ENCODE data around the gene MROH2B. TPM values are rescaled to one million over a fixed set of nuclear protein-coding genes. Genes with fewer than 3 reads are reported as not detected.

The MROH2B gene
- total RNA-seq, 1 donor: not detected

DNA sequence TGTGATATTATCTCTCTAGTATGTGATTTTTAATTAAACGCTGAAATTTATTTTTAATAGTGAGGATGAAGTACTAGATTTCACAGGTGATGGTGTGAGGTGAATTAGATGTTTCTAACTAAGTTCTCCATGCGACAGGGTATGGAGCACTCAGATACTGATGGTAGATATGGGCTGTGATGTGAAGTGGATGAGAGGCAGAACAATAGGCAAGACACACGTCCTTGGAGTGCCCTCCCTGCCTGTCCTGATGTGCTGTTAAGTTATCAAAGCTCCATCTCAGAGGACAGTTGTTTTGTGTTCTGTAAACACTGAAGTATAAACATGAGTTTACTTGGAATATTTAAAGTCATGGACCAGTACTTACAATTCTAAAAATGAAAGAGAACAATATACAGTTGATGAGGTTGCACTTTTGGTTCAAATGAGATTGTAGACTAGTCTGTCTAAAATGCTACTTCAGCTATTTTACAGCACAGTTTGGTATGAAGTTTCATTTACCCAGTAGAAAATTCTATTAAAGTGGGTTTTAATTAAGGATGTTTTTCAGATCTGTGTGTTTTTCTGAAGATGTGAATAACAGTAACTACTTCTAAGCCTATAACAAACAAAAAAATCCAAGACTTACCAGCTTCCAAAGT is 97.7 kb downstream of the MROH2B start:
- DNase-seq (ENCODE audit: low read depth in 2 of 3, low spot score in 2 of 3): no peak

GRCh38 chr5:40972434-40972833 is 98.7 kb downstream of the MROH2B start:
- no peak for DNase-seq (ENCODE audit: low read depth in 2 of 3, low spot score in 2 of 3)

DNA sequence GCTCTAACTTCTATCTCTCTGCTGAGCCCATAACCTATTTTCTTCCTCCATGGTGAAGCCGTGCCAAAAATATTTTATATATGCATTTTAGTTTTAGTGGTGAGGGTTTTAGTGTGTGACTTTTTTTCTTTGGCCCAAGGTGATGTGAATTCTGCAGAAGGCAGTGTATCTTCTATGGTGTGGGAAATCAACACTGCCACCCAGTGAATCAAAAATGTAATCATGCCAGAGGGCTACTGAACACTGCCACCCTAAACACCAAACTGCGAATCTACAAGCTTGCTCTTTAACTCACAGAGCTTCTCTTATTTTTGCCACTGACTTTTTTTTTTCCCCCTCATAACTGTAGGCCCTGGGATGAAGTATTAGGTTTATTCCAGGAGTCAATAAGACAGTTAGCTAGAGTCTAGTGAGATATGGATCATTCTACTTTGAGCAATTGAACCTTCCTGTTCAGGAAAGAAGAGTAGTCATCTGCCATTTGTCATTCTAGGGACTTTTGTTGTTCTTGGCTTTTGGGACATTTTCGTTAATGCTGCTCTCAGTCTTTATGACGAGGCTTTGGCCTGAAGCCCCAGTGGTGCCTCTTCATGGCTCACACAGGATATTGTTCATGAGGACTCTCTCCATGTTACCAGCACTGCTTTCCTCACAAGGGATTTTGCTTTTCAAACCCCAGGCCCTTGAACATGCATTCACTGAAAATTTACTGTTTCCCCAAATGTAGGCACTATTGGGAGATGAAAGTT is 108.8 kb downstream of the MROH2B start:
- no peak for DNase-seq (ENCODE audit: low read depth in 2 of 3, low spot score in 2 of 3)

DNA sequence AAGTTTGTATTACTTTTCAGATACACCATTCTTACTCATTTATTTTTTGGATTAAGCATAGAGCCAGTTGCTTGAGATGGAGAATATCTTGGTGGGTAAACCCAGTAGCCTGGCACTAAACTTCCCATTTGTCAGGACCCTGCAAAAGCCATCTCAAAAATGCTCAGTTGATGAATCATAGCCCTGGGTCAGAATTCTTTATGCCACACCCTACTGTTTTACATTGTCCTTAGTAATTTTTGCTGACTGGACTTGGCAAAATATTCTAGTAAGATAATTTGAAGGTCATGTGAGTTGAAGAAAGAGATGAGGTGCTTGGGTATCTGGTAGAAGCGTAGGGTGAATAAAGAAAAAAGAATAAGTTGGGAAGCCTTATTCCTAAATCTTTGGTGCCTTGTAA is 111.1 kb downstream of the MROH2B start:
- no peak for DNase-seq (ENCODE audit: low read depth in 2 of 3, low spot score in 2 of 3)

DNA sequence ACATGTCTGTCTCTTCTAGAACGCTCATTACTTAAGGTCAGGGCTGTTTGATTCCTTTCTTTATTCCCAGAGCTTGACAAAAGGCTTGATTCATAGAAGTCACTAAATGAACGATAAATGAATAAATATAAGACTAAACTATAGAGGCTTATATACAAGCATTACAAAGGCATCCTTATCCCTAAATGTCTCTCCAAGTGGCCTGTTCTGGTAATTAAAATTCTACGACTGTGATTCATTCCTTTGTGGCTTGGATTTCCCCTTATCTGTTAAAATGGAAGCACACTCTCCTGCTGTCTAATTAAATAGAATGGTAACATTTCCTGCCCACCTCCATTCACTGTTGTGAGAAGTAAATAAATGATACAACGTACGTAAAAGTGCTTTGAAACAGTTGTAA is 112.3 kb downstream of the MROH2B start:
- DNase-seq (ENCODE audit: low read depth in 2 of 3, low spot score in 2 of 3): no peak

DNA sequence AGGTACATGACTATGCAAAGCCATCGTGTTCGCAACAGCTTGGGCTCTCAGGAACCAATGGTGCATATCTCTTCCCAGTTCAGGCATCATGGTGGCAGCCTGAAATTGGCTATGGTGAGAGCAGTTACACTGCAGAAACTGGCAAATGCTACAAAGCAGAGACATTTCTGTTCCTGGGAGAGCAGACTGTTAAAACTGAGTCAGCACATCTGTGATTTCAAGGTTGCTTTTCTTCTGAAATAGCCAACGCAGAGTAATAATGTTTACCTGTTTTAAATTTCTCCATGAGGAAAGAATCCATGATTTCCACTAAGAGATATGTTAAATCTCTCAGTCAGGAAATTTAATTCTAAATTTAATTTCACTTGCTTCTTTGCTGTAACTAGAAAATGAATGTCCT is 114.1 kb downstream of the MROH2B start:
- no peak for DNase-seq (ENCODE audit: low read depth in 2 of 3, low spot score in 2 of 3)

DNA sequence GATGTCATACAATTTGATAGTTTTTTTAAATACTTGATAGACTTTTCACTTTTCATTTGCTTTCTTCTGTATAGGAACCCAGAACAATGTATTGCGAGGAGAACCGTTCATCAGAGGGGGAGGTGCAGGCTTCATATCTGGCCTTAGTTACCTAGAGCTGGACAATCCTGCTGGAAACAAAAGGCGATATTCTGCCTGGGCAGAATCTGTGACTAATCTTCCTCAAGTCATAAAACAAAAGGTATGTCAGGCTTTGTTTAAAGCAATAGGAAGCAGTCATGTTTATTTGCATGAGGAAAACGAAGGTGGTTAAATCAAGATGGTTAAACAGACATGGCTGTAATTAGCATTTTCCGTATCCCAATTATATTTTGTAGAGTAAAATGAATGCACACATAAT is 115.8 kb downstream of the MROH2B start:
- DNase-seq (ENCODE audit: low read depth in 2 of 3, low spot score in 2 of 3): no peak

Small RNAs within 50 kb of the gene (small RNA-seq; reads per million reads assigned to genes)
- not detected for gene AC114967.1

Other genes with a start within 250 kb of the MROH2B start
- 101 TPM for gene RPL37, start 236.1 kb downstream of the MROH2B start, total RNA-seq
- 4.3 TPM for gene CARD6, start 230.0 kb downstream of the MROH2B start, total RNA-seq
- not detected for gene C7, start 161.8 kb downstream of the MROH2B start, total RNA-seq
- not detected for gene C6, start 142.2 kb upstream of the MROH2B start, total RNA-seq

Data from hematopoietic multipotent progenitor cell (in vitro differentiated cells).